Transverse colon (tissue), 4 donors: Measurements from ENCODE around the gene ULK4. TPM values are rescaled to one million over a fixed set of nuclear protein-coding genes. Genes with fewer than 3 reads are reported as not detected.

Source experiments
- DNase-seq: peaks from one replicate; pipeline ENCODE4 v3.0.0-alpha.2; 2019
- H3K27ac ChIP-seq, 4 donors: fragments of 200-600 bp; sonication (generic); 2 replicates each; pipeline ENCODE4 v1.5.1; 2016 to 2018; ENCODE audit warnings: inconsistent platforms in 4 of 4
- H3K27me3 ChIP-seq: fragments of 200-600 bp; sonication (generic); 2 replicates; pipeline ENCODE4 v1.5.1; 2017; ENCODE audit warnings: inconsistent platforms
- H3K36me3 ChIP-seq, 4 donors: fragments of 200-600 bp; sonication (generic); 2 replicates each; pipeline ENCODE4 v1.5.1; 2017 to 2019; ENCODE audit warnings: inconsistent platforms in 4 of 4
- H3K4me1 ChIP-seq, 4 donors: fragments of 200-600 bp; sonication (generic); 2 replicates each; pipeline ENCODE4 v1.5.1; 2017 to 2020; ENCODE audit warnings: inconsistent platforms in 4 of 4
- H3K4me3 ChIP-seq, 4 donors: fragments of 200-600 bp; sonication (generic); 1 replicate in 1 of 4; 2 replicates in 3 of 4; pipeline versions ENCODE4 v1.5.1 to v1.6.1; 2017 to 2019; ENCODE audit warnings: inconsistent platforms in 4 of 4
- H3K9me3 ChIP-seq, 2 donors: fragments of 200-600 bp; sonication (generic); 2 replicates each; pipeline ENCODE4 v1.5.1; 2017 to 2019; ENCODE audit warnings: inconsistent platforms in 2 of 2
- EP300 ChIP-seq: sonication (generic); formaldehyde crosslinking; IDR thresholded peaks from one replicate; pipeline ENCODE4 v1.6.1; 2017; ENCODE audit warnings: antibody characterized with exemption, low read depth
- POLR2A ChIP-seq: fragments of 450-650 bp; IDR thresholded peaks from one replicate; pipeline ENCODE4 v1.6.1; 2016; ENCODE audit warnings: antibody characterized with exemption, mild to moderate bottlenecking, moderate library complexity
- POLR2AphosphoS5 ChIP-seq, 3 donors: sonication (generic); formaldehyde crosslinking; IDR thresholded peaks; one replicate each; pipeline ENCODE4 v1.6.1; 2016; ENCODE audit warnings: antibody characterized with exemption in 3 of 3
- WGBS, 2 donors: methylation state at CpG; one replicate each; pipeline ENCODE4 v1.1.5; 2018; ENCODE audit warnings: low coverage in 1 of 2; 5-methylcytosine and 5-hydroxymethylcytosine counted together
- in situ Hi-C, 4 donors: fragments of 200-750 bp; cut with MboI; loops; one replicate each; pipeline versions ENCODE4 v1.15.0 to v1.15.1; 2017; ENCODE audit warnings: low sequenced_read_pairs in 3 of 4, low pct_ligation_motif_present in 1 of 4, low pct_unique_long_range_greater_than_20kb in 1 of 4
- intact Hi-C: fragments of 100-400 bp; cut with DNase I; formaldehyde crosslinking; loops from one replicate; pipeline ENCODE4 v1.15.1; 2023; ENCODE audit warnings: low total_unique reads
- total RNA-seq, 4 donors: library from RNA; depleted of rRNA; stranded (reverse); fragments of >200 nt; gene quantifications; one replicate each; pipeline ENCODE4 v1.1.0, GENCODE V29; 2016
- TF ChIP-seq, protein P1 (sequence below), 5 experiments: fragments of 200-600 bp in 3 of 5; fragments of 450-650 bp in 2 of 5; sonication (generic) in 3 of 5; IDR thresholded peaks; 1 replicate in 2 of 5; 2 replicates in 3 of 5; pipeline ENCODE4 v1.5.1; 2016 to 2017; ENCODE audit warnings: antibody characterized with exemption in 5 of 5, inconsistent platforms in 3 of 5, mild to moderate bottlenecking in 2 of 5, moderate library complexity in 1 of 5

ULK4 gene
- total RNA-seq, 4 donors from 2014 or later = 4.1 to 19.2 (median 11.7) TPM

GRCh38 chr3:41212088-41212487 is 749.8 kb downstream of the ULK4 start:
- TF ChIP-seq POLR2A = no peak
- TF ChIP-seq EP300 = no peak
- TF ChIP-seq POLR2AphosphoS5 (IDR thresholded peaks at IDR 0.05) = no peak
- TF ChIP-seq, protein P1, sequence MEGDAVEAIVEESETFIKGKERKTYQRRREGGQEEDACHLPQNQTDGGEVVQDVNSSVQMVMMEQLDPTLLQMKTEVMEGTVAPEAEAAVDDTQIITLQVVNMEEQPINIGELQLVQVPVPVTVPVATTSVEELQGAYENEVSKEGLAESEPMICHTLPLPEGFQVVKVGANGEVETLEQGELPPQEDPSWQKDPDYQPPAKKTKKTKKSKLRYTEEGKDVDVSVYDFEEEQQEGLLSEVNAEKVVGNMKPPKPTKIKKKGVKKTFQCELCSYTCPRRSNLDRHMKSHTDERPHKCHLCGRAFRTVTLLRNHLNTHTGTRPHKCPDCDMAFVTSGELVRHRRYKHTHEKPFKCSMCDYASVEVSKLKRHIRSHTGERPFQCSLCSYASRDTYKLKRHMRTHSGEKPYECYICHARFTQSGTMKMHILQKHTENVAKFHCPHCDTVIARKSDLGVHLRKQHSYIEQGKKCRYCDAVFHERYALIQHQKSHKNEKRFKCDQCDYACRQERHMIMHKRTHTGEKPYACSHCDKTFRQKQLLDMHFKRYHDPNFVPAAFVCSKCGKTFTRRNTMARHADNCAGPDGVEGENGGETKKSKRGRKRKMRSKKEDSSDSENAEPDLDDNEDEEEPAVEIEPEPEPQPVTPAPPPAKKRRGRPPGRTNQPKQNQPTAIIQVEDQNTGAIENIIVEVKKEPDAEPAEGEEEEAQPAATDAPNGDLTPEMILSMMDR (IDR thresholded peaks at IDR 0.05) = no peak
- intact Hi-C loops = no loop called here
- Histone ChIP-seq H3K36me3 (no peaks in the 10 kb centered on the region), H3K4me1 (peaks cover 23 to 82% (median 47%) of the 10 kb centered on the region in 4 donors), H3K27ac (no peak overlapping the region), H3K27me3 (no peaks in the 10 kb centered on the region), H3K4me3 (no peak overlapping the region), H3K9me3 (no peaks in the 10 kb centered on the region)
- WGBS, 2 donors = 93 to 100% methylated on average over 2 of the region's 2 CpGs
- DNase-seq = no peak
- in situ Hi-C loops = loop anchor here in 2 of 4 donors (25.0 kb wide), 1 partner anchor 625 kb away; no protein-coding TSS in a partner anchor

GRCh38 chr3:41210966-41211365 is 750.9 kb downstream of the ULK4 start:
- H3K27ac ChIP-seq = no peak overlapping the region
- no peaks in the 10 kb centered on the region for H3K36me3 ChIP-seq
- H3K9me3 ChIP-seq = no peaks in the 10 kb centered on the region
- no peak for DNase-seq
- in situ Hi-C loops (loop anchor here in 2 of 4 donors (25.0 kb wide), 1 partner anchor 624 kb away; no protein-coding TSS in a partner anchor), intact Hi-C loops (no loop called here)
- peaks cover 30 to 82% (median 48%) of the 10 kb centered on the region in 4 donors for H3K4me1 ChIP-seq
- H3K27me3 ChIP-seq = no peaks in the 10 kb centered on the region
- WGBS, 2 donors = 89 to 94% methylated on average over 4 to 5 of the region's 5 CpGs
- no peak overlapping the region for H3K4me3 ChIP-seq
- TF ChIP-seq, protein P1 (IDR thresholded peaks at IDR 0.05) = no peak

DNA sequence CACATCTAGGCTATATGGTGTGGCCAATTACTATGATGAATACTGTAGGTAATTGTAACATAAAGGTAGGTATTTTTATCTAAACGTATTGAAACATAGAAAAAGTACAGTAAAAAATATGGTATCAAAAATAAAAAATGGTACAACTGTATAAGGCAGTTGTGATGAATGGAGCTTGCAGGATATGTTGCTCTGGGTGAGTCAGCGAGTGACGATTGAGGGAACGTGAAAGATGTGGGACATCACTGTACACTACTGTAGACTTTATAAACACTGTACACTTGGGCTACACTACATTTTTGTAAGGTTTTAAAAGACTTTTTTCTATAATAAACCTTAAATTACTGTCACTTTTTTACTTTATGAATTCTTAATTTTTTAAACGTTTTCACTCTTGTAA is 752.3 kb downstream of the ULK4 start:
- intact Hi-C loops = no loop called here
- no peaks in the 10 kb centered on the region for H3K27me3 ChIP-seq
- H3K9me3 ChIP-seq = no peaks in the 10 kb centered on the region
- no peak overlapping the region for H3K4me3 ChIP-seq
- 92 to 94% methylated on average over 5 of the region's 5 CpGs for WGBS, 2 donors
- H3K4me1 ChIP-seq = peaks cover 24 to 83% (median 51%) of the 10 kb centered on the region in 4 donors
- H3K36me3 ChIP-seq = no peaks in the 10 kb centered on the region
- DNase-seq = no peak
- H3K27ac ChIP-seq = no peak overlapping the region
- in situ Hi-C loops = loop anchor here in 2 of 4 donors (25.0 kb wide), 1 partner anchor 622 kb away; no protein-coding TSS in a partner anchor
- TF ChIP-seq EP300 (no peak), POLR2A (no peak), POLR2AphosphoS5 (IDR thresholded peaks at IDR 0.05) (no peak)
- TF ChIP-seq, protein P1 (IDR thresholded peaks at IDR 0.05) = no peak

DNA sequence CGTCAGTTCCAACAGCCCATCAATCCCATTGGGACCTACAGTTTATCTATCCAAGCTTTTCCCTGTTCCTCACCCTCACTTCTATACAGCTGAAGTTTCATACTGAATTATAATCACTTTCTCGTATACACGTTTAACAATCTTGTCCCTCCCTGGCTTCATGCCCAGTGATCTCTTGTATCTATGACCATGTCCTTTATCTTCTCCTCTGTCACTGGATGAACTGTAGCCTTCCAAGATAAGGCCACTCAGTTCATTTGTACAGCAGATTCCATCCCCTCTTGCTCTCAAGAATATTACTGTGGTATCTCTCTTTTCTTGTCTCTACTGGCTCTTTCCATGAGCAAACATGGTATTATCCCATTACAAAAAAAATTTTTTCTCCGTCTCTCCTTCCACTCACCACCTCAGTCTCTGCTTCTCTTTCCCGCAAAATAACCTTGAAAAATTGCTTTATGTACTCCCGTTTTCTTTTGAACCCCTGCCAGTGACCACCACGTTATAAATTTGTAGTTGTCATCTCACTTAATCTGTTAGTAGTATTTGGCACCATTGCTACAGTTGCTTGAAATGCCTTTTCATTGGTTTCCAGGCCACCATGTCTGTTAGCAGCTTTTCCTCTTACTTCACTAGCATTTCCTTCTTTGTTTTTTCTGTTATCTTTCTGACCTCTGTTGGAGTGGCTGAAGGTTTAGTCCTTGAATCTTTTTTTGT is 753.2 kb downstream of the ULK4 start:
- no peak overlapping the region for H3K4me3 ChIP-seq
- intact Hi-C loops = no loop called here
- no peak for TF ChIP-seq POLR2A
- TF ChIP-seq, protein P1 (IDR thresholded peaks at IDR 0.05) = no peak
- no peak for TF ChIP-seq POLR2AphosphoS5 (IDR thresholded peaks at IDR 0.05)
- TF ChIP-seq EP300 = no peak

More for the DNA sequence above, 753.2 kb downstream of the ULK4 start:
- H3K27me3 ChIP-seq = no peaks in the 10 kb centered on the region
- H3K9me3 ChIP-seq = no peaks in the 10 kb centered on the region
- in situ Hi-C loops = loop anchor here in 2 of 4 donors (25.0 kb wide), 1 partner anchor 621 kb away; no protein-coding TSS in a partner anchor
- 60 to 68% methylated on average over 7 of the region's 7 CpGs for WGBS, 2 donors
- peaks cover 17 to 83% (median 50%) of the 10 kb centered on the region in 4 donors for H3K4me1 ChIP-seq
- no peak for DNase-seq
- H3K27ac ChIP-seq = no peak overlapping the region
- H3K36me3 ChIP-seq = no peaks in the 10 kb centered on the region
